ENCODE data around the gene CDH13. TPM values are rescaled to one million over a fixed set of nuclear protein-coding genes. Genes with fewer than 3 reads are reported as not detected.

The CDH13 gene
- total RNA-seq, 1 donor from 2014 or later, result 46.4 TPM

- H3K27ac Mint-ChIP-seq, result no peak overlapping the region
- peaks cover 20% of the 10 kb centered on the region for H3K27me3 Mint-ChIP-seq
- TF ChIP-seq CTCF (conservative IDR thresholded peaks at IDR 0.05), result no peak
- no peak overlapping the region for H3K4me3 Mint-ChIP-seq
- DNase-seq (ENCODE audit: extremely low spot score, unreplicated experiment), result no peak
- no peaks in the 10 kb centered on the region for H3K4me1 Mint-ChIP-seq (ENCODE audit: unreplicated experiment)
- H3K9me3 Mint-ChIP-seq, result no peaks in the 10 kb centered on the region
- no peaks in the 10 kb centered on the region for H3K36me3 Mint-ChIP-seq
These were observed 77.4 kb downstream of the CDH13 start for GRCh38 chr16:82703871-82704768.

GRCh38 chr16:82709987-82710386 lies 83.2 kb downstream of the CDH13 start:
- H3K27ac Mint-ChIP-seq, result no peak overlapping the region
- H3K9me3 Mint-ChIP-seq, result no peaks in the 10 kb centered on the region
- peaks cover 5% of the 10 kb centered on the region for H3K27me3 Mint-ChIP-seq
- no peak for DNase-seq (ENCODE audit: extremely low spot score, unreplicated experiment)
- no peak for TF ChIP-seq CTCF (conservative IDR thresholded peaks at IDR 0.05)
- no peak overlapping the region for H3K4me3 Mint-ChIP-seq
- no peaks in the 10 kb centered on the region for H3K36me3 Mint-ChIP-seq
- H3K4me1 Mint-ChIP-seq (ENCODE audit: unreplicated experiment), result no peaks in the 10 kb centered on the region

GRCh38 chr16:82713778-82714177 lies 87.0 kb downstream of the CDH13 start:
- H3K9me3 Mint-ChIP-seq, result peaks cover 4% of the 10 kb centered on the region
- no peak for TF ChIP-seq CTCF (conservative IDR thresholded peaks at IDR 0.05)
- H3K4me3 Mint-ChIP-seq, result no peak overlapping the region
- no peaks in the 10 kb centered on the region for H3K36me3 Mint-ChIP-seq
- H3K27me3 Mint-ChIP-seq, result peaks cover 9% of the 10 kb centered on the region
- no peak overlapping the region for H3K27ac Mint-ChIP-seq
- no peak for DNase-seq (ENCODE audit: extremely low spot score, unreplicated experiment)
- H3K4me1 Mint-ChIP-seq (ENCODE audit: unreplicated experiment), result no peaks in the 10 kb centered on the region

- H3K4me1 Mint-ChIP-seq (ENCODE audit: unreplicated experiment), result no peaks in the 10 kb centered on the region
- peaks cover 9% of the 10 kb centered on the region for H3K27me3 Mint-ChIP-seq
- H3K27ac Mint-ChIP-seq, result no peak overlapping the region
- no peak for TF ChIP-seq CTCF (conservative IDR thresholded peaks at IDR 0.05)
- peaks cover 4% of the 10 kb centered on the region for H3K9me3 Mint-ChIP-seq
- no peak for DNase-seq (ENCODE audit: extremely low spot score, unreplicated experiment)
- no peak overlapping the region for H3K4me3 Mint-ChIP-seq
- no peaks in the 10 kb centered on the region for H3K36me3 Mint-ChIP-seq
These were observed 88.4 kb downstream of the CDH13 start for GRCh38 chr16:82715160-82715559.

- H3K4me3 Mint-ChIP-seq, result no peak overlapping the region
- TF ChIP-seq CTCF (conservative IDR thresholded peaks at IDR 0.05), result no peak
- no peak overlapping the region for H3K27ac Mint-ChIP-seq
- H3K4me1 Mint-ChIP-seq (ENCODE audit: unreplicated experiment), result no peaks in the 10 kb centered on the region
- H3K9me3 Mint-ChIP-seq, result peaks cover 4% of the 10 kb centered on the region
- no peak for DNase-seq (ENCODE audit: extremely low spot score, unreplicated experiment)
- peaks cover 9% of the 10 kb centered on the region for H3K27me3 Mint-ChIP-seq
- no peaks in the 10 kb centered on the region for H3K36me3 Mint-ChIP-seq
These were observed 89.1 kb downstream of the CDH13 start for GRCh38 chr16:82715833-82716232.
